ENCODE measurements around the gene PCDHA1.

The PCDHA1 gene

DNA sequence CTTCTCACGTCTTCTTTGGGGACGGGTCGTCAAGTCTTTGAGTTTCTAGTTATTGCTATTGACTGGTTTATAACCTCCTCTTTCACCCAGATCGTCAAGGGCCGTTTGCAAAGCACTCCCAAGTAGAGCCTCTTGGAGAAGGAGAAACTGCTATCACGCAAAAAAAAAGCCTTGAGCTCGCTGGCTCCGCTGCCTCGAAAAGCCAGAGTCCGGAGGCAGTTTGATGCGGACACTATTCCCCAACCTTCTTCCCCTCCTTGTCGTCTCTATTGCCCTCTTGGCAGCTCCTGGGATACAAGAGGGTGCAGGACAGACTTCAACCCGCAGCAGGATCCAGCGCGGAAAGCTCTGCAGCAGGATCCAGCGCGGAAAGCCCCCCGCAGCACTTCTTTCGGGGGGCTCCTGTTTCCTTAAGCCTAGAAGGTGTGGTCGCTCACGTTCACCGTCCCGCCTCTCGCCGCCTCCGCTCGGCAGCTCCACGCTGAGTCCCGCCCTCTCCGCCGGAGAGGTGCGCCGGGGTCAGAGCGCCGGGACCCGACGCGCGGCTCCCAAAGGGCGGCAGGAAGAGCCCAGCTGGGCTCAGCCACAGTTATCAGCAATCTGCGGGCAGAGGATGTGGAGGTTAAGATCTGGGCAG lies 140.0 kb downstream of the PCDHA1 start, which contains the start of gene PCDHAC1:
TSS of gene PCDHAC1 (plus strand) at position 494 of the 637 bp plus-strand sequence. CDS start 594 bp downstream, outside the sequence.
- TF ChIP-seq SIN3A (IDR thresholded peaks at IDR 0.05; ENCODE audit: borderline replicate concordance, insufficient read depth, low read length) (no peak), POLR2AphosphoS5 (IDR thresholded peaks at IDR 0.05; ENCODE audit: low read depth, low read length) (no peak), TAF1 (IDR thresholded peaks at IDR 0.05; ENCODE audit: borderline replicate concordance, insufficient read depth, low read length) (no peak), FOXP2 (optimal IDR thresholded peaks at IDR 0.05; ENCODE audit: borderline replicate concordance, extremely low read depth, extremely low read length, insufficient read depth) (no peak)
- TF ChIP-seq, protein P1, sequence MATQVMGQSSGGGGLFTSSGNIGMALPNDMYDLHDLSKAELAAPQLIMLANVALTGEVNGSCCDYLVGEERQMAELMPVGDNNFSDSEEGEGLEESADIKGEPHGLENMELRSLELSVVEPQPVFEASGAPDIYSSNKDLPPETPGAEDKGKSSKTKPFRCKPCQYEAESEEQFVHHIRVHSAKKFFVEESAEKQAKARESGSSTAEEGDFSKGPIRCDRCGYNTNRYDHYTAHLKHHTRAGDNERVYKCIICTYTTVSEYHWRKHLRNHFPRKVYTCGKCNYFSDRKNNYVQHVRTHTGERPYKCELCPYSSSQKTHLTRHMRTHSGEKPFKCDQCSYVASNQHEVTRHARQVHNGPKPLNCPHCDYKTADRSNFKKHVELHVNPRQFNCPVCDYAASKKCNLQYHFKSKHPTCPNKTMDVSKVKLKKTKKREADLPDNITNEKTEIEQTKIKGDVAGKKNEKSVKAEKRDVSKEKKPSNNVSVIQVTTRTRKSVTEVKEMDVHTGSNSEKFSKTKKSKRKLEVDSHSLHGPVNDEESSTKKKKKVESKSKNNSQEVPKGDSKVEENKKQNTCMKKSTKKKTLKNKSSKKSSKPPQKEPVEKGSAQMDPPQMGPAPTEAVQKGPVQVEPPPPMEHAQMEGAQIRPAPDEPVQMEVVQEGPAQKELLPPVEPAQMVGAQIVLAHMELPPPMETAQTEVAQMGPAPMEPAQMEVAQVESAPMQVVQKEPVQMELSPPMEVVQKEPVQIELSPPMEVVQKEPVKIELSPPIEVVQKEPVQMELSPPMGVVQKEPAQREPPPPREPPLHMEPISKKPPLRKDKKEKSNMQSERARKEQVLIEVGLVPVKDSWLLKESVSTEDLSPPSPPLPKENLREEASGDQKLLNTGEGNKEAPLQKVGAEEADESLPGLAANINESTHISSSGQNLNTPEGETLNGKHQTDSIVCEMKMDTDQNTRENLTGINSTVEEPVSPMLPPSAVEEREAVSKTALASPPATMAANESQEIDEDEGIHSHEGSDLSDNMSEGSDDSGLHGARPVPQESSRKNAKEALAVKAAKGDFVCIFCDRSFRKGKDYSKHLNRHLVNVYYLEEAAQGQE (IDR thresholded peaks at IDR 0.05; ENCODE audit: insufficient read depth in 1 of 2, low read depth in 2 of 2, low read length in 2 of 2): no peak

DNA sequence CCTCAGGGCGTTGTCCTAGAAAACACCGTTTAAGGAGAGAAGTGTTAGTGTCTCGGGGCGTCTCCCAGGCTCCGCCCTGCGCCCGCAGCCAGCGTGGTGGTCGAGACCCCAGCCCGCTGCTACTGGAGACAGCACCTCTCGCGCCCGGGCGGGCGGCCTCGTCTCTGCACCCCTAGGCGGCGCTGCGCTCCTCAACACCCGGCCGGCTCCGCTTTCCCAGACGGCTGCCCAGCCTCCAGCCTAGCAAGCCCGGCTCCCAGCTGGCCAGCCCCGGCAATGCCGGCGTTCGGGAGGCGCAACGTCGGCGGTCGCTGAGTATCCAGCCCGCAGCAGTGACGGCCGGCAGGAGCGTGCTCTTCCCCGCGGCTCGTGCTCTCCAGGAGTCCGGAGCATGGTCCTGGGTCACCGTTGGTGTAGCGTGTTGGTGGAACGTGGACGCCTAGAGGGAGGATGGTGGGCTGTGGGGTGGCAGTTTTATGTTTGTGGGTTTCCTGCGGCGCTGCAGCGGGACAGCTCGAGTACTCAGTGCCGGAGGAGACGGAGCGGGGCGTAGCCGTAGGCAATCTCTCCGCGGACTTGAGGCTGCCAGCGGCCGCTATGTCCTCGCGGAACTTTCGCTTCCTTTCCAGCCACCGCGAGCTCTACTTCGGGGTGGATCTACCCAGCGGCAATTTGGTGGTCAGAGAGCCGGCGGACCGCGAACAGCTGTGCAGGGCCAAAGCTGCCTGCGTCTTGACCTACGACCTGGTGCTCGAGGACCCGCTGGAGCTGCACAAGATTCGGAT lies 140.7 kb downstream of the PCDHA1 start:
- TF ChIP-seq FOXP2 (optimal IDR thresholded peaks at IDR 0.05; ENCODE audit: borderline replicate concordance, extremely low read depth, extremely low read length, insufficient read depth): peak; percentile 68
- no peak for TF ChIP-seq TAF1 (IDR thresholded peaks at IDR 0.05; ENCODE audit: borderline replicate concordance, insufficient read depth, low read length)
- TF ChIP-seq SIN3A (IDR thresholded peaks at IDR 0.05; ENCODE audit: borderline replicate concordance, insufficient read depth, low read length): no peak
- TF ChIP-seq, protein P1 (IDR thresholded peaks at IDR 0.05; ENCODE audit: insufficient read depth in 1 of 2, low read depth in 2 of 2, low read length in 2 of 2): peak; percentile 60 to 62; a peak in 3 of 4 replicates
- TF ChIP-seq POLR2AphosphoS5 (IDR thresholded peaks at IDR 0.05; ENCODE audit: low read depth, low read length): no peak

DNA sequence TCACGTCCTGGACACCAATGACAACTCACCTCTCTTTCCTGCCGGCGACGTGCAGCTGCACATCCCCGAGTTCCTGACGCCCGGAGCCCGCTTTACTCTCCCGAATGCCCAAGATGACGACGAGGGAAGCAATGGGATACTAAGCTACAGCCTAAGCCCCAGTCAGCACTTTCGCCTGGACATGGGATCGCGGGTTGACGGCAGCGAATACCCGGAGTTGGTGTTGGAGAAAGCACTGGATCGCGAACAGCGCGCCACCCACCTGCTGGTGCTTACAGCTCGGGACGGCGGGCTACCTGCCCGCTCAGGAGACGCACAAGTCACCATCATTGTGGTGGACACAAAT lies 141.3 kb downstream of the PCDHA1 start:
- TF ChIP-seq, protein P1 (IDR thresholded peaks at IDR 0.05; ENCODE audit: insufficient read depth in 1 of 2, low read depth in 2 of 2, low read length in 2 of 2): no peak
- TF ChIP-seq TAF1 (IDR thresholded peaks at IDR 0.05; ENCODE audit: borderline replicate concordance, insufficient read depth, low read length) (no peak), SIN3A (IDR thresholded peaks at IDR 0.05; ENCODE audit: borderline replicate concordance, insufficient read depth, low read length) (no peak), POLR2AphosphoS5 (IDR thresholded peaks at IDR 0.05; ENCODE audit: low read depth, low read length) (no peak), FOXP2 (optimal IDR thresholded peaks at IDR 0.05; ENCODE audit: borderline replicate concordance, extremely low read depth, extremely low read length, insufficient read depth) (no peak)

DNA sequence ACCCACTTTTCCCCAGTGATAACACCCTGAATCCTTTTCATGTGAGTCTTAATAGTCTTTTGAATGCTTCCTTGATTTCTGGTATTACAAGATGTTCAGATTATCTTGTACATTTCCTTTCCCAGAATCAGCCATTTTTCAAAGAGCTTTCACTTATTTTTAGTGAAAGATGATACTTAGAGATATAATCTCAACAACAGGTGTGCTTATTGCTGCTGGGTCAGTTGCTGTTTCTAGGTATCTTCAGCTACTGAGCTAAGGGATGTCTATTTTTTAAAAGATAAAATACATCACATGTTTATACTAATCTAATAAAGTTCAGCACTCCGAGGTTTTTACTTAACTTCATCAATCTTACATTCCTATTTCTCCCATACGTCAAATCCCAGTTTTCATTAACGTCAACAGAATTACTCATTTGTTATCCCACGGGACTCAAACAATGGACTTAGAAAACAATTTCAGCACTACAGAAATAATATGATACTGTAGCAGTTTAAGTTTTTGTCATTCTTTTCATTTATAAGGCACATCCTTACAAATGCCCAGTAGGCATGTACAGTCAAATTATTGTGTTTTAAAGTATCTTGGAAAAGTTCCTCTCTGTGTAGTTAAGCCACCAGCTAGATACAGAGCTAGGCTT lies 149.1 kb downstream of the PCDHA1 start:
- TF ChIP-seq, protein P1 (IDR thresholded peaks at IDR 0.05; ENCODE audit: insufficient read depth in 1 of 2, low read depth in 2 of 2, low read length in 2 of 2): no peak
- TF ChIP-seq SIN3A (IDR thresholded peaks at IDR 0.05; ENCODE audit: borderline replicate concordance, insufficient read depth, low read length) (no peak), POLR2AphosphoS5 (IDR thresholded peaks at IDR 0.05; ENCODE audit: low read depth, low read length) (no peak), FOXP2 (optimal IDR thresholded peaks at IDR 0.05; ENCODE audit: borderline replicate concordance, extremely low read depth, extremely low read length, insufficient read depth) (no peak), TAF1 (IDR thresholded peaks at IDR 0.05; ENCODE audit: borderline replicate concordance, insufficient read depth, low read length) (no peak)
